HG03565 (cell line): ENCODE data around the gene POLG.

Experiments
- ATAC-seq: cut with Tn5 transposase; IDR thresholded peaks from one replicate; pipeline ENCODE4 v1.9.1; 2021; ENCODE audit warnings: mild to moderate bottlenecking, moderate library complexity; ENCODE audit not compliant: unreplicated experiment

Gene POLG

DNA sequence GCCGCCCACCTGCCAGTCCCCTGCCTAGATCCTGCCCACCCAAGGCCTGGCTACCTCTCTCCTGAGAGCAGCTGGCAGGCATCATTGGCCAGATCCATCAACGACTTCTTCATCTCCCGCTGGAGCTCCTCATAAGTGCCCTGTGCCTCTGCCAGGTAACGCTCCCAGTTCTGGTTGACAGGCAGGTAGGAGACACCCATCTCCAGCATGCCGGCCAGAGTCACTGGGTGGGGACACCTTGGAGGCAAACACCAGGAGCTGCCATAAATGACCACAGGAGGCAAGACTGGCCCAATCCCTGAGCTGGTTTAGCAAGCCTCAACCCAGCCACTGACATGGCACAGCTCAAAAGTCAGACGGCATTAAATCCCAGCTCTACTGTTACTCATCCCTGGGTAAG is 7.5 kb downstream of the POLG start:
- ATAC-seq, result no peak

- no peak for ATAC-seq
Measured at GRCh38 chr15:89326316-89326715, 8.3 kb downstream of the POLG start.

DNA sequence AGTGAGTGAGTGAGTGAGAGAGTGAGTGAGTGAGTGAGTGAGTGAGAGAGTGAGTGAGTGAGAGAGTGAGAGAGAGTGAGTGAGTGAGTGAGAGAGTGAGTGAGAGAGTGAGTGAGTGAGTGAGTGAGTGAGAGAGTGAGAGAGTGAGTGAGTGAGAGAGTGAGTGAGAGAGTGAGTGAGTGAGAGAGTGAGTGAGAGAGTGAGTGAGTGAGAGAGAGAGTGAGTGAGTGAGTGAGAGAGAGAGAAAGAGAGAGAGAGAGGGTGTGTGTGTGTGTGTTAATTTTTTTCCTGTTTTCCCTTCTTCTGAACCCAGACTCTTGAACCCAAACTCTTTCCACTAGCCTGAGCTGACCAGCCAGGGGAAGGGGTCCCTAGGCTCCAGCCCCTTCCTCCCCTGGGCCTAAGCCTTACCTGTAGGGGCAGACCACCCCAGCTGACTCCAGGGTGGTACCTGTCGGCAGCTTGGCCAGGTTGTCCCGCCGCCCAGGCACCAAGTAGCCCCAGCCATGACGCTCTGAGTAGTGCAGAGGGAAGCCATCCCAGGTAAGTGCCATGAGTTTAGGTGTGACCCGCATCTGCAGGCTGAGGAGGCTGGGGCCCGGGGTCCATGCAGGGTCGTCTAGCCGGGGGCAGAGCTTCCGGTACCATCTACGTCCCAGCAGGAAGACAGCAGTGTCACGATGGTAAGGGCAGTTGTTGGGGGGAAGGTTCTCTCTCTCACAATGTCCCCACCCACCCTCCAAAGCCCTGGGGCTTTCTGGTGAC is 9.4 kb downstream of the POLG start:
- no peak for ATAC-seq

- no peak for ATAC-seq
Measured at GRCh38 chr15:89323825-89324224, 10.8 kb downstream of the POLG start.

DNA sequence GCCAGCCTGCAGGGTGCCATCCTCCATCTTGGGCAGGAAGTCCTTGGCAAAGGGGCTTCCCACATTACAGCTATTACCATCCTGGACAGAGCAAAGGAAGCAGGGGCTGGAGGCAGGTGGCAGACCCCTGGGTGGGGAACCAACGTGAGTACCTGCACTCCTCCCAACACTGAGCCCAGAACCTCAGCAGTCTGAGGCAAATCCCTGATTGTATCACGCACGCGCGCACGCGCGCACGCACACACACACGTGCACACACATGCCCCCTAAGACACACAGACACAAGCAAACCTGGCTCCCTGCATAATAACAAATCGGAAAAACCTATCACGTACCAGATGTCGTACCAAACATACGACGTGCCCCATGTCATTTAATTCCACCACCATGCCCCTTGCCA is 11.8 kb downstream of the POLG start:
- no peak for ATAC-seq

- no peak for ATAC-seq
Measured at GRCh38 chr15:89321521-89322410, 12.9 kb downstream of the POLG start.

GRCh38 chr15:89320200-89320599 is 14.4 kb downstream of the POLG start:
- no peak for ATAC-seq

DNA sequence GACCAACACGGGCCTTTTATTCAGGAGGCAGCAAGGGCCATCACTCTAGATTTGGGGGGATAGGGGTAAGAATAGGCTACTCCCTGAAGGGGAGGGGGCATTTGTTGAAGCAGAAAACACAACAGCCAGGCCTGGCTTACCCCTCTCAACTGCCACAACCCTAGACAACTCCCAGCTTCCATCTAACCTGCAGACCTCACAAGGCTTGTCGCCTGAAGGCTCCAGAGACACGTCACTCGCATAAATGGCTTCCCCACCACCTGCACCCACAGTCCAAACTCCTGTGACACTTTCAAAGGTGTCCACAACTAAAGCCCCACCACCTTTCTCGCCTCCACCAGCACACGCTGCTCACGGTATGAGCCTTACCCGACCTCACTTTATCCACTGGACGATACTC is 14.9 kb downstream of the POLG start:
- ATAC-seq, result no peak

GRCh38 chr15:89317186-89317720 is 17.4 kb downstream of the POLG start:
- no peak for ATAC-seq

DNA sequence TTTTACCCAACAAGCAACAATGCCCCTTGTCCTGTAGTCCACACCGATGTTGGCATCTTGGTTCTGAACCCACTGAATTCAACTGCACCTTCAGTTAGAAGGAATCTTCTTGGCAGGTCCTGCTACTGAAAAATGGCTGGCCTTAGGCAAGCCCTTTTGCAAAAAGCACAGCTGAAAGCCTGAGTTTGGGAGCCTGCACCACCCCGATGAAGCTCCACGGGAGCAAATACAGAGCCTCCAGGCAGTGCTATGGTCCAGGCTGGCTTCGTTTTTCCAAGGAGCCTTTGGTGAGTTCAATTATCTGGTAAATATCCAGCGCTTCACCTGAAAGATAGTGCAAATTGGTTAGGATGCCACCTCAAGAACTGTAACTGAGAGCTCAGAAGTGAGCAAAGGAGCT is 18.1 kb downstream of the POLG start:
- no peak for ATAC-seq

DNA sequence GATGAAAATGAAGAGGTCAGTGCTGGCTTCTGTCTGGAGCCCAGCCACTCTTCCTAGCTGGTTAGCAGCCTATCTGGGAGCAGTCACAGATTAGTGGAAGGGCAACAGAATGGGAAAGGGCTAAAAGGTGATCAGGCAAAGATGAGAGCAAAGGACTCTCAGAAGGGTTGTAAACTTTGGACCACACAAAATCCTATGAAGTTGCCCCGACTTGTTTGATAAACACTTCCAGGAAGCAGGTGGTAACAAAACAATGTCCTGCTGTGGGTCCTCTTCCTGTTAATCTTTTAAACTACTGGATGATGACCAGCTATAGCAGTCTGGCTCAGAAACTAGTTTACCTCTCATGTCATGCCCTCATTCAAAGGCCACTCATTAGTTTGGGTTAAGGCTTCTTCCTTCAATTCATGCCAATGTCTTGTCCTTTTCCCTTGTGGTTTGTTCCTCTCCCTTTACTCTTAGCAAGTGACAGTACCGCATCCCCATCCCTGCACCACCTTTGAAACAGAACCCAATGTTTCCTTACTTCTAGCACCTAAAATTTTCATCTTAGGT is 19.2 kb downstream of the POLG start:
- ATAC-seq, result no peak

DNA sequence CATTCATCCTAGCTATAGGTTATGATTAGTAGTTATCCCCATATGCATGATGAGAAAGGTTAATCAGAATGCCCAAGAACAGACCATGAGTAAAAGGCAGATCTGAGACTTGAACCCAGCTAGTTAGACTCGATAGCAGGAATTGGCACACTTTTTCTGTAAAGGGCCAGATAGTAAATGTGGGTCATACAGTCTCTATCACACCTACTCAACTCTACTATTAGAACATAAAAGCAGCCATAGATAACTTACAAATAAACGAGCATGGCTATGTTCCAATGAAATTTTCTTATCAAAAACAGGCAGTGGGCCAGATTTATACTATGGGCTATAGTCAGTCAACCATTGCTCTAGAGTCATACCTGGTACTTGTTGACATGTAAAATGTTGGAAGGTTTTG is 24.6 kb downstream of the POLG start:
- ATAC-seq, result no peak

GRCh38 chr15:89308236-89308635 is 26.4 kb downstream of the POLG start:
- no peak for ATAC-seq

DNA sequence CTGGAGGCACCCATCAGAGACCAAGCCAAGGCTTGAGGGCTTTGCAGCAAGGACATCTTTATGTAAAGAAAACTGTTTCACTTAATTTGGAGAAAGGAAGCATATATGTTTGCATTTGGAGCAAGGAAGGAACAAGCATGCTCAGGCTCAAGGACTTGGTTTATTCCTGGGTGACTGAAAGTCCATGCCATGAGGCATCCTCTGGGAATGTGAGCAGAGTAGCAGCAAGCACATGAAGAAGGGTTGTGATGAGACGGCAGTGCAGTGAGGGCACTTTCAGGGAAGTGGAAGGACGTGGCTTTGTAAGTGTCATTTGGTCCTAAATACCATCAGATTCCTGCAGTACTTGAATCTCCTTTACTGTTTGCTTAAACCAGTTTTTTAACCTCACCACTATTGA is 26.8 kb downstream of the POLG start:
- no peak for ATAC-seq

DNA sequence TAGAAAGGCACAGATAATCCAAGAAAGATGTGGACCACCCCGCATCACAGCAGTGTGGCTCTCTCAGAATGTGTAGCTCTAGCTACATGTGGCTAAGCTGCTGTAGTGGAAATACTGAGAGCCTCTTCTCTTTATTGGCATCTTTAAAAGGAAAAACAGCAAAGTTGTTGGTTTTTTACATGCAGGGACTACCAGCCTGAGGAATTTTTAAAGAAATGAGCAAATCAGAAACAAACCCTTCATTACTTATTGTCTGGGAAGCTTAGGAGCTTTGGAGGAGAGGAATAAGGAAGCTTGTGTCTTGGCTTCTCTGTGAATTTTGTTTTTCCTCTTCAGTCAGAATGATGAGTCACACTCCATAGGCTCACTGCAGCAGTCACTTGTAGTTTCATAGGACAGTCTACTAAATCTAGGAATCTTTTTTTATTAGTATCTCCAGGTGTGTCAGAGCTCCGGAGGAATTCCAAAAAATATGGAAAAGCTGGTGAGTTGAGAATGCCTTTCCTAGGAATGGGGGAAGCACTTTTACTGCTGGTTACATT is 27.5 kb downstream of the POLG start:
- ATAC-seq, result no peak

DNA sequence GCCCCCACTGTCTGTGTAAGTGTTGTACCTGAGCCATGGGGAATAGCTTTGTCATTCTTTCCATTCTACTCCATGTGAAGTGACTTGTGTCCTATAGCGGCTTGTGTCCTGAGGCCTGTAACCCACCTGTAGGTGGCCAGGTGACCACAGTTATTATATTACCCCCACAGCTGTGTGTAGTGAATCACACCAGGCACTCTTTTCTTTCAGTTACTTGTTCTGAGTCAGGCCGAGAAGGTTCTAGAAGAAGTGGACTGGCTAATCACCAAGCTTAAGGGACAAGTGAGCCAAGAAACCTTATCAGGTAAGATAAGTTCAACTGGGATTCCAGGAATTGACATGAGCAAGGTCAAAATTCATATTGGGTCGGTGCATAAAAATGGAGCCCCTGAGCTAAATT is 29.2 kb downstream of the POLG start:
- ATAC-seq, result no peak

DNA sequence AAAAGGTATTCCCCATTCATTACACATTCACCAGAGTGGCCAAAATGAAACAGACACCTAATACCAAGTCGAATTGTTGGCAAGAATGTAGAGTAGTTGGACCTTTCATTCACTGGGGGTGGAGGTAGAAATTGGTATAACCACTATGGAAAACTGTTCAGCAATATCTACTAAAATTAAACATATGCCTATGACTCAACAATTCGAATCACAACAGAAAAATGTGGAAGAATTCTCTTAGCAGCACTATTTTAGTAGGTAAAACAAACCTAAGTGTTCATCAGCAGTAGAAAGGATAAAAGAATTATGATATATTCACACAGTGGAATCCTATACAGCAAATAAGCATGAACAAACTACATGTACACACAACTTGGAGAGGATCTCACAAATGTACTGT is 30.6 kb downstream of the POLG start:
- no peak for ATAC-seq

DNA sequence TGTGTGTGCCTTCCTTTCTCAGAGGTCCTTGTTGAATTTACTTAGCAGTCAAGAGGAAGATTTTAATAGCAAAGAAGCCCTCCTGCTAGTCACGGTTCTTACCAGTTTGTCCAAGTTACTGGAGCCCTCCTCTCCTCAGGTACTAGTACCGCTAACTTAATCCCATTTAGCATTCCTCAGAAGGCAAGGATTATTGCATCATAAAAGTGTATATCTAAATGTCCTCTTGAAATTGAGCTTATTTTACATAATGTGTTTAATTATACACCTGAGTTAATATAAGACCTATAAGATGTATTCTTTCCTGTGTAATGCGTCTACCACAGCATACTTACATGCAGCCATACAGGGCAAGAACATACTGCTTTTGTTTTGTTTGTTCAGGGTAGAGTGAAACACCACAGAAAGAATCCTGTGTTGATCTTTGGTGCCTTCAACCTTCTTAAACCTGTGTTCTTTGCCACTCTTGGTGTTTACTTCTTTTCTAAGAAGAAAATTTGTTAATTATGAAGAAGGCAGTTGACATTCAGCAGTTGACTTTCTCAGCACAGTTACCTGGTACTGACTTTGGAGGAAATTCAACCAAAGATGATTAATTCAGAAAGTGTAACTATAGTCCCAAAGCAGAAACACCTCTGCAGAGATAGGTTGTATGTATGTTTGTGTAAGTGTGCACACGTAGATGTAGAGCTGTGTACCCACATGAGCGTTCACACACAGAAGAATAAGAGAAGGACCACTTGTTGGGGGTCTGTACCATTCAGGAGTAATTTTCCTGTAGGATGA is 33.1 kb downstream of the POLG start:
- no peak for ATAC-seq

- no peak for ATAC-seq
Measured at GRCh38 chr15:89299896-89300295, 34.7 kb downstream of the POLG start.

- no peak for ATAC-seq
Measured at GRCh38 chr15:89293012-89293411, 41.6 kb downstream of the POLG start.
